Measurements from ENCODE around the gene SOX5.

SOX5 gene

GRCh38 chr12:23585782-23586163 lies 363.7 kb downstream of the SOX5 start:
- DNase-seq, result no peak

DNA sequence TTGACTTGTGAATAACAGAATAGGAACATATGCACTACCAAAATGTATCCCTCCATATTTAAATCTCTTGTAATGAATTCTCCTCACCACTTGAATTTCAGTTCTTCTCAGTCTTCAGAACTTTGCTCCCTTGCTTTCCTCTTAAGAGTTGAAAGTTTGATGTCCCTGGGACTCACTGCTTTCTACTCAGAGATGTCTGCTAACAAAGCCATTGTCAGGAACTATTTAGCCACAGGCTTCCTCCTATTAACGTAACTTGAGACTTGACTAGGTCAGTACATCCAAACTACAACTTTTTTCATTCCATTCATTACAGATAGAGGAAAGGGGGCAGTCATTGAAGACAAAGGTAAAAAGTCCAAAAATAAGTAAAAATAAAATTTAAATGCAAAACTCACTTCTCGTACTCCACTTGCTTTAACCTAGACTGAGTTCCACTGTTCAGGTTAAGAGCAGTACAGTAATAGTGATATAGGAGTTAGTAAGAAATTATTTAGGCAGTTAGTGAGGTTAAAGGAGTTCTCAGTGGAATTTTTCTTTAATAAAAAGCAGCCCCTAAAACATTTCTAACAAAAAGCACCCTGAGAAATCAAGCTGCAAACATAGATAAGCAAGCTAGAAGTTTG lies 364.2 kb downstream of the SOX5 start:
- DNase-seq, result no peak

GRCh38 chr12:23581913-23582312 lies 367.6 kb downstream of the SOX5 start:
- DNase-seq, result no peak

- DNase-seq, result no peak
Measured at GRCh38 chr12:23579257-23579656, 370.2 kb downstream of the SOX5 start.

DNA sequence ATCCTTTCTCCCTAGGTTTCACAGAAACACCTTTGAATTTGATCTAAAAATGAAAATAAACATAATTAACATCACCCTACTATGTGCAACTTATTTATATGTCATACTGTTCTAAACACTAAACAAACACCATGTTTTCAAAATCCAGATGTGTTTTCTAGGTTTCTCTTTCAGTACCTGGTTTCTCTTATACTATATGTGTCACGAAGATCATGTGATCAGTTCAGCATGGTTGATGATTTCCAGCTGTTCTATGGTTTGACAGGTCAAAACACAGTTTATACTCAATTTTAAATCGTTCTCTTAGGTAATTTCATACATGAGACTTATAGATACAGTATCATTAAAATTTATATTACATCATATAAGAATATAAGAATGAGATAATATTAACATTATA lies 373.1 kb downstream of the SOX5 start:
- no peak for DNase-seq

GRCh38 chr12:23569356-23569755 lies 380.1 kb downstream of the SOX5 start:
- no peak for DNase-seq

GRCh38 chr12:23566133-23566532 lies 383.3 kb downstream of the SOX5 start:
- DNase-seq, result no peak

DNA sequence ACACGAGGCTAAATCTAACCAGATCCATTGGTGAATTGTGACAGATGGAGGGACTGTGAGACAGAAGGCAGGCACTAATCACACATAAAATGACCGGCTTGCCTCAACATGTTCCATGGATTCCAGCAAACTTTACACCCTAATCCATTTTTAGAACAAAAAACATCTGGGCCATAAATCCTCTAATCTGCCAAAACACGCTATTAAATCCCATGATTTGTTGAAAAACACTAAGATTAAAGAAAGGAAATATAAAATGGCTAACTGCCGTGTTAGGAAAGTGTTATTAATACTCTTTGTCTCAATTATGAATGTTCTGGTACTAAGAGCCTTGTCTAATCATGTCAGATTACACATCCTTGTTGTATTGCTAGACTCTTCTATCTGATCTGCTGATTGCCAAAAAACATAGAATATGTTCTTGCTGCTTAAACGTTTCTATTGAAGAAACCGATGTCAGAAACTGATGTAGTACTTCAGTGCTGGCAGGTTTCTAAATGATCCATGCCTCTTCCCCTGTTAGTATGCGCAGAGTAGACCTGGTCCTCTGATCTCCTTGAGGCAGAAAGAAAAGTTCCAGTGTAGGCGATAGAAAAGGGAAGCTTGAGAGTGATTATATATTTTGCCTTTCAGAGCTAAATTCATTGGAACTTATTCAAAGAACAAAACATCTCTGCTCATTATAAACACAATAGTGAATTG lies 384.9 kb downstream of the SOX5 start:
- no peak for DNase-seq

DNA sequence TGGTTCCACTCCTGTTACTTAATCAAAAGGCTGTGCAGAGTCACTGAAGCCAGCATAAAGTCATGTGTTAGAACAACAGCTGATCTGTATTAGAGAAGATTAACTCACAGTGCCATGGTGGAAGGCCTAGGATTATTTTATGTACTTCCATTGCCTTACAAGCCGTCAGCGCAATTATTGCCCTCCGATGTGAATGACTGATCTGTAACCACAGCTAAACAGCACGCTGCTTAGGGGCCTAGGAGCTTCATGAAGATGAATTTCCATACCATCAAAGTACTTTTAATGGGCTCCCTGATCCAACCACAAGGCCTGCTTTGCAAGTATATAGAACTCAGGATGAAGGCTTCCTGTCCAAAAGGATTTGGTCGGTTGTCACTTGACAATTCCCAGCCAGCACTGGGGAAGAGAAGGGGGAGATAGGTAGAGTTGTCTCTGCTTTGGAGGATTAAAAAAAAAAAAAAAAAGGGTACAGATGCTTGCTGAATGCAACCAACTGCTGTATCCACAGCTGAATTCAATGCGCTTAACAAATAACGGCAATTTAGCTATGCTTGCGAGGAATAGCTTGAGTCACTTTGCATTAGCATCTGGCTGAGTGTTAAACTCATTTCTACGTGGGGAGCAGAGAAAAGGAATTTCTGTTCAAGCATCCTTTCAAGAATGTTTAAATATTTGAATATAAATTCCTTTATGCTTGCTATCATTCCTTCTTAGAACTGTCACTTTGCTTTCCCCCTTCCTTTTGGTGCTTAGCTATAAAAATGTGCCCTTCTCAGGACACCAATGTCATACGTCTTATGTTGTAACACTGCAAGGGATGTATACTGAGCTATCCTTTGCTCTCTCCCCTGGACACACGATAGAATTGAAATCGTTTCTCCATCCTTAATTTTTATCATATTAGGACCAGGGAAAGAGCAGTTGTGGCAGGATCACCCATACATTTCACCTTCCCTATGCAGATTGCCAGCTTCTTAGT lies 387.8 kb downstream of the SOX5 start:
- DNase-seq, result no peak

GRCh38 chr12:23560611-23561010 lies 388.9 kb downstream of the SOX5 start:
- no peak for DNase-seq

DNA sequence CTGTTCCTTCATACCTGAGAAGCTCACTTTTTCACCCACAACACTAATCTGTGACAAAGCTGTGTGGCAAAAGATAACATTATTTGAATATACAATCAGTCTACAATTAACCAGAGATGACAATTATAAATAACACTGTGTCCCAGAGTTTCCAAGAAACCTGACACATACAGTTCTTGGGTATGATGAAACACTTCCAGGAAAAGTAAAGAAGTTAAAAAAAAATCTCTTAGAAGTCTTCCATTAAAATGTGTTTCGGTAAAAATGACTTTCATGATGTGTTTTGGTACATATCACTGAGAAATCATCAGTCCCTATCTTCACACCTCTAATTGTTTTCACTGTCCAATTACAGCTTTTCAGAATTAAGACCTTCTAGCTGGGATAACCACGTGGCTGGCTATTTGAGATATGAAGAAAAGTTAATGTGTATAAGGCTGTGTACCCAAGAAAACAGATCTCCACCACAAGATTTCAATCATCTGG lies 390.2 kb downstream of the SOX5 start:
- no peak for DNase-seq

DNA sequence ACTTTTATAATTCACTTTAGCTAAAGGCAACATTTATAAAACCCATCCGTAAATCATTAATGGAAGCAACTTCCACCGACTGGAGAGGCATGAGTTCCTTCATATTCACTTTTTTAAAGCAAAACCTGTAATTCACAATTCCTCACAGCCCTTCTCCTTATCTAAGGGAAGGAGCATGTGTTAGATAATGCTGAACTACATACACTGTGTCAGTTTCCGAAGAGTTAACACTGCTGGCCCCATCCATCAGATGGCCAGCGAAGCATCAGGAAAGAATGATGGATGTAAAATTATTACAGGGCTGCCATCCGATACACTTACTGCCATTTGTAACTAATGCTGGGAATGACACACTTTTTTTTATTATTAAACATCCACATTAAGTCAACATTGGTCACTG lies 392.8 kb downstream of the SOX5 start:
- DNase-seq, result no peak

DNA sequence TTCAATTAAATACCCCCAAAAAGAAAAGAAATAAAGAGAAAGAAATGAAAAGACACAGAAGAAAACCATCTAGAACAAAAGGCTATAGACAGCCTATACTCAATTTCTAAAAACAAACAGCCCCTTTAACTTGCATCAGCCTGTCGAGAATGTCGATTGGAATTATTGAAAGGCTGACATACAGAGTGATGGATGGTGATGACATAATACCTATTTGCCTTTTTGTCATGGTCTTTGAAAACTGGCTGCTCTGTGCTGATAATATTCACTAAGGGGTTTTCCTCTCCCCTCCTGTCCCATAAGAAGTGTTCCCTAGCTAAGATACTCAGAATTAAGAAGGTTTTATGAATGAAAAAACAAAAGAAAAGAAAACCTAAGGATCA lies 393.7 kb downstream of the SOX5 start:
- DNase-seq, result no peak

DNA sequence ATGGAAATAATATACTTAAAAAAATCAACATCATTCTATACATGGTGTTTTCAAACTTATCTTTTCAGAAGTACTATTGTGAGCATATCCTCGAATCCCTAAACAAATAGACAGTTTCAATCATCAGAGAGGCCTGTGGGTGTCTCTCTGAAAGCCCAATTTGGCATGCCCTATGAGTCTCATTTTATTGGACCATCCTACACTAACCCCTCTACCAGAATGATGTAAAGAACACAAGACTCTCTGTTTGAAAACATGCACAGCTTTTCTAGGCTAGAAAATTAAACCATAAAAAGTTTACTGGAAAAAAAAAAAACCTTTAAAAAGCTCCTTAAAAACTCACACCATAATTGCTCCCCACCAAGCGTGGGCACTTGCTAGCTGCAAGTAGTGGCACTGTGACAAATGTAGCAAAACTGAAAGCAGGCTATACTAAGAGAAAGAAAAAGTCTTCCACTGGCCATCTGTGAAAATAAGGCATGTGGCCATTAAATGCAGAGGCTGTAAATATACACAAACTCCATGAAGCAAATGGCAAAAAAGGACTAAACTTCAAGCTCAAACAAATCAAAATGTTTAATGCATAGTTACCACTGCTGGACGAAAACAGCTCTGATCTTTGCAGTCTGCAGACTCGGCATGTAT lies 394.2 kb downstream of the SOX5 start:
- no peak for DNase-seq

- no peak for DNase-seq
Measured at GRCh38 chr12:23552417-23552816, 397.1 kb downstream of the SOX5 start.

DNA sequence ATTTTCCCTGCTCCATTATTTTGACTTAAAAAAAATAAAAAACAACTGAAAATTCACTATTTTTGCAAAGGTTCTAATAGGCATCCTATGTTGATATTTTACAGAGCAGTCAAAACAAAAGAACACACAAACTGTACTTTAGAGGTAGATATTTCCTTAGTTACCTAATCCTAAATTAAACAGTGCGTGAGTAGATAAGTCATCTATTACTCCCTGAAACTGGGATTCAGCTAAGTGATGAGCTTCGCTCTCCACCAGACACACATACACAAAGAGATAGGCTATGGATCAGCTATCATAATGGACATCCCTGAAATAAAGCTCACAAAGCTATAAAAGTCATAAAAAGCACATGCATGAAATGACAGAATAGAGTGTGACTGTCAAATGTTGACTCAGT lies 398.7 kb downstream of the SOX5 start:
- no peak for DNase-seq

- no peak for DNase-seq
Measured at GRCh38 chr12:23548742-23549141, 400.7 kb downstream of the SOX5 start.

- no peak for DNase-seq
Measured at GRCh38 chr12:23546756-23547155, 402.7 kb downstream of the SOX5 start.

GRCh38 chr12:23543767-23544166 lies 405.7 kb downstream of the SOX5 start:
- no peak for DNase-seq

- DNase-seq, result no peak
Measured at GRCh38 chr12:23542187-23542586, 407.3 kb downstream of the SOX5 start.

DNA sequence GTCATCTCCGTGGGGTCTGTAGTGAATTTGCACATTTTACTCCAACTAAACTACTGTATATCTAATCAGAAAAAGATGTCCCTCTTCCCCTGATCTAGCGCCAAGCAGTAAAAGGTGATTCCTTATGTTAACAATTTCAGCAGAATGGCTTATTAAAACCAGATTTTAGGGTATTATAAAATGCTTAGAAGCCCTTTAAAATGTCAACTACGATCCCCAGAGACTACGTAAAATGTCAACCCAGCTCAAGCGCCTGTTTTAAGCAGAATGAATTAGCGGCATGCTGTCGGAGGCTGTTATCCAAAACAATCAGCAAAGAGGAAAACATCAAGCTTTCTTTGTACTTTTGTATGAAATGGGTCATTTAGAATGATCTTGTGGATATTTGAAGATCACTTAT lies 408.9 kb downstream of the SOX5 start:
- DNase-seq, result no peak

- no peak for DNase-seq
Measured at GRCh38 chr12:23536293-23536692, 413.2 kb downstream of the SOX5 start.

- no peak for DNase-seq
Measured at GRCh38 chr12:23535441-23535840, 414.0 kb downstream of the SOX5 start.
